ENCODE measurements around the gene ACTA2. TPM values are rescaled to one million over a fixed set of nuclear protein-coding genes. Genes with fewer than 3 reads are reported as not detected.
A peak's percentile ranks its signal among the peaks of the same experiment; 100 is the strongest.

The ACTA2 gene
- total RNA-seq, 1 donor = 855 TPM

- Histone ChIP-seq H3K9me3 (ENCODE audit: low read depth, low read length) (no peaks in the 10 kb centered on the region), H4K20me1 (ENCODE audit: insufficient read depth, low read length) (no peaks in the 10 kb centered on the region), H3K4me3 (ENCODE audit: insufficient read depth, low read length) (no peak overlapping the region), H3K27ac (ENCODE audit: low read depth, low read length) (no peak overlapping the region), H2AFZ (ENCODE audit: low read length) (no peak overlapping the region), H3K4me2 (ENCODE audit: insufficient read depth, low read length) (no peak overlapping the region), H3K79me2 (ENCODE audit: insufficient read depth, low read length) (no peaks in the 10 kb centered on the region), H3K36me3 (ENCODE audit: insufficient read depth, low read length) (no peaks in the 10 kb centered on the region), H3K4me1 (ENCODE audit: insufficient read depth, low read length) (peaks cover 16% of the 10 kb centered on the region), H3K27me3 (ENCODE audit: insufficient read depth, low read length) (no peaks in the 10 kb centered on the region)
- TF ChIP-seq CTCF (IDR thresholded peaks at IDR 0.05; ENCODE audit: extremely low read depth, low read depth, low read length) = no peak
- no peak for DNase-seq (ENCODE audit: insufficient read length, low spot score, missing footprints)
These were observed 4.8 kb upstream of the ACTA2 start for GRCh38 chr10:88957381-88957780.

GRCh38 chr10:88954458-88955083, 2.0 kb upstream of the ACTA2 start:
- H3K4me3 ChIP-seq (ENCODE audit: insufficient read depth, low read length) = no peak overlapping the region
- DNase-seq (ENCODE audit: insufficient read length, low spot score, missing footprints) = no peak
- TF ChIP-seq CTCF (IDR thresholded peaks at IDR 0.05; ENCODE audit: extremely low read depth, low read depth, low read length) = no peak
- peaks cover 15% of the 10 kb centered on the region for H3K79me2 ChIP-seq (ENCODE audit: insufficient read depth, low read length)
- H2AFZ ChIP-seq (ENCODE audit: low read length) = no peak overlapping the region
- H3K27ac ChIP-seq (ENCODE audit: low read depth, low read length) = no peak overlapping the region
- no peaks in the 10 kb centered on the region for H3K9me3 ChIP-seq (ENCODE audit: low read depth, low read length)
- H3K36me3 ChIP-seq (ENCODE audit: insufficient read depth, low read length) = no peaks in the 10 kb centered on the region
- H3K27me3 ChIP-seq (ENCODE audit: insufficient read depth, low read length) = no peaks in the 10 kb centered on the region
- no peaks in the 10 kb centered on the region for H4K20me1 ChIP-seq (ENCODE audit: insufficient read depth, low read length)
- no peak overlapping the region for H3K4me2 ChIP-seq (ENCODE audit: insufficient read depth, low read length)
- H3K4me1 ChIP-seq (ENCODE audit: insufficient read depth, low read length) = peaks cover 38% of the 10 kb centered on the region

- no peak overlapping the region for H2AFZ ChIP-seq (ENCODE audit: low read length)
- no peak overlapping the region for H3K27ac ChIP-seq (ENCODE audit: low read depth, low read length)
- peaks cover 3% of the 10 kb centered on the region for H3K36me3 ChIP-seq (ENCODE audit: insufficient read depth, low read length)
- peaks cover 24% of the 10 kb centered on the region for H3K79me2 ChIP-seq (ENCODE audit: insufficient read depth, low read length)
- H3K9me3 ChIP-seq (ENCODE audit: low read depth, low read length) = no peaks in the 10 kb centered on the region
- H3K4me2 ChIP-seq (ENCODE audit: insufficient read depth, low read length) = no peak overlapping the region
- DNase-seq (ENCODE audit: insufficient read length, low spot score, missing footprints) = no peak
- no peaks in the 10 kb centered on the region for H4K20me1 ChIP-seq (ENCODE audit: insufficient read depth, low read length)
- no peaks in the 10 kb centered on the region for H3K27me3 ChIP-seq (ENCODE audit: insufficient read depth, low read length)
- peaks cover 38% of the 10 kb centered on the region for H3K4me1 ChIP-seq (ENCODE audit: insufficient read depth, low read length)
- H3K4me3 ChIP-seq (ENCODE audit: insufficient read depth, low read length) = no peak overlapping the region
- TF ChIP-seq CTCF (IDR thresholded peaks at IDR 0.05; ENCODE audit: extremely low read depth, low read depth, low read length) = no peak
These were observed 1.1 kb upstream of the ACTA2 start for GRCh38 chr10:88953662-88954061.

- Histone ChIP-seq H3K4me3 (ENCODE audit: insufficient read depth, low read length) (peak overlapping the region; percentile 63), H3K27me3 (ENCODE audit: insufficient read depth, low read length) (no peaks in the 10 kb centered on the region), H2AFZ (ENCODE audit: low read length) (peak overlapping the region; percentile 45), H3K27ac (ENCODE audit: low read depth, low read length) (peak overlapping the region; percentile 78), H4K20me1 (ENCODE audit: insufficient read depth, low read length) (no peaks in the 10 kb centered on the region), H3K4me1 (ENCODE audit: insufficient read depth, low read length) (peaks cover 45% of the 10 kb centered on the region), H3K79me2 (ENCODE audit: insufficient read depth, low read length) (peaks cover 32% of the 10 kb centered on the region), H3K36me3 (ENCODE audit: insufficient read depth, low read length) (peaks cover 15% of the 10 kb centered on the region), H3K4me2 (ENCODE audit: insufficient read depth, low read length) (peak overlapping the region; percentile 77), H3K9me3 (ENCODE audit: low read depth, low read length) (no peaks in the 10 kb centered on the region)
- no peak for TF ChIP-seq CTCF (IDR thresholded peaks at IDR 0.05; ENCODE audit: extremely low read depth, low read depth, low read length)
- no peak for DNase-seq (ENCODE audit: insufficient read length, low spot score, missing footprints)
These were observed 2.4 kb downstream of the ACTA2 start for GRCh38 chr10:88949912-88950837.
